ENCODE measurements around the gene CEP350. TPM values are rescaled to one million over a fixed set of nuclear protein-coding genes. Genes with fewer than 3 reads are reported as not detected.
"Not testable (repeated sequence)": the region's sequence is repeated elsewhere in the genome, so short reads cannot be mapped to it uniquely, and the experiment has no call there.

Gene CEP350
- total RNA-seq, 2 donors from 2014 or later: 51.1 to 73.8 TPM

- Histone ChIP-seq H3K36me3 (no peaks in the 10 kb centered on the region), H3K4me1 (ENCODE audit: control insufficient read depth in 1 of 2, low read depth in 2 of 2) (no peaks in the 10 kb centered on the region), H3K27ac (no peak overlapping the region), H3K4me3 (no peak overlapping the region), H3K27me3 (replicated peaks; ENCODE audit: insufficient read depth) (no peaks in the 10 kb centered on the region), H3K9me3 (no peaks in the 10 kb centered on the region)
- ATAC-seq (ENCODE audit: insufficient number of reproducible peaks, low FRiP score, low read depth) (no peak), DNase-seq (ENCODE audit: low spot score) (no peak)
- TF ChIP-seq, protein P1, sequence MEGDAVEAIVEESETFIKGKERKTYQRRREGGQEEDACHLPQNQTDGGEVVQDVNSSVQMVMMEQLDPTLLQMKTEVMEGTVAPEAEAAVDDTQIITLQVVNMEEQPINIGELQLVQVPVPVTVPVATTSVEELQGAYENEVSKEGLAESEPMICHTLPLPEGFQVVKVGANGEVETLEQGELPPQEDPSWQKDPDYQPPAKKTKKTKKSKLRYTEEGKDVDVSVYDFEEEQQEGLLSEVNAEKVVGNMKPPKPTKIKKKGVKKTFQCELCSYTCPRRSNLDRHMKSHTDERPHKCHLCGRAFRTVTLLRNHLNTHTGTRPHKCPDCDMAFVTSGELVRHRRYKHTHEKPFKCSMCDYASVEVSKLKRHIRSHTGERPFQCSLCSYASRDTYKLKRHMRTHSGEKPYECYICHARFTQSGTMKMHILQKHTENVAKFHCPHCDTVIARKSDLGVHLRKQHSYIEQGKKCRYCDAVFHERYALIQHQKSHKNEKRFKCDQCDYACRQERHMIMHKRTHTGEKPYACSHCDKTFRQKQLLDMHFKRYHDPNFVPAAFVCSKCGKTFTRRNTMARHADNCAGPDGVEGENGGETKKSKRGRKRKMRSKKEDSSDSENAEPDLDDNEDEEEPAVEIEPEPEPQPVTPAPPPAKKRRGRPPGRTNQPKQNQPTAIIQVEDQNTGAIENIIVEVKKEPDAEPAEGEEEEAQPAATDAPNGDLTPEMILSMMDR (IDR thresholded peaks at IDR 0.05): no peak
Measured at GRCh38 chr1:180133193-180133592, 178.6 kb downstream of the CEP350 start.

DNA sequence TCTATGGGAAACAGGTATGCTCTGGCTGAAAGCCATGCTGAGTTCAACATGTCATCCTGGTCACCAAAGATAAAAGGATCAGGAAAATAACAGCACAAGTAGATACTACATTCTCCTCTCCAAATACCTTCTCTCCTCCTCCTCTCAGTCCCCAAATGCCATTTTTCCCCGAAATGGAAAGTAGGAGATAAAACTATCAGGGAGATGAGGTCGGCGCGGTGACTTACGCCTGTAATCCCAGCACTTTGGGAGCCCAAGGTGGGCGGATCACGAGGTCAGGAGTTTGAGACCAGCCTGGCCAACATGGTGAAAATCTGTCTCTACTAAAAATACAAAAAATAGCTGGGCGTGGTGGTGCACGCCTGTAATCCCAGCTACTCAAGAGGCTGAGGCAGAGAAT, 179.1 kb downstream of the CEP350 start:
- not testable (repeated sequence) for ATAC-seq (ENCODE audit: insufficient number of reproducible peaks, low FRiP score, low read depth); H3K36me3 ChIP-seq; DNase-seq (ENCODE audit: low spot score); H3K27me3 ChIP-seq (replicated peaks; ENCODE audit: insufficient read depth); H3K4me3 ChIP-seq; H3K4me1 ChIP-seq (ENCODE audit: control insufficient read depth in 1 of 2, low read depth in 2 of 2); H3K27ac ChIP-seq; H3K9me3 ChIP-seq

DNA sequence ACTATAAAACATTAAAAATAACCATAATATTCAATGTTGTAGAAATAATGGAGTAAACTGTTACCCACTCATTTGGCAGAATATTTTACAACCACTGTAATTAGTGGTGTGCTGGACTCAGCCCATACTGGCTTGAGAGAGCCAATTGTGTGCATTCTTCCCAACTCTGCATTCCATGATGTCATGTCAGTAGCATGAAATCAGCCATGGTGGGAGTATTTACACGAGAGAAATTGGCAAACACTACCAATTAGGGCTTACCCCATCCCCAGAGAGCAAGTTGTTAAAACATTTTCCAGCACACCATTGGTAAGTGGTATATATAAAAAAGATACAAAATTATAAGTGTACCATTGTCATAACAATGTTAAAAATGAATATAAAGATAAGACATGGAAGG, 180.9 kb downstream of the CEP350 start:
- Histone ChIP-seq H3K4me3 (no peak overlapping the region), H3K27ac (no peak overlapping the region), H3K4me1 (ENCODE audit: control insufficient read depth in 1 of 2, low read depth in 2 of 2) (no peaks in the 10 kb centered on the region), H3K36me3 (no peaks in the 10 kb centered on the region), H3K9me3 (no peaks in the 10 kb centered on the region), H3K27me3 (replicated peaks; ENCODE audit: insufficient read depth) (no peaks in the 10 kb centered on the region)
- DNase-seq (ENCODE audit: low spot score): no peak
- TF ChIP-seq, protein P1 (IDR thresholded peaks at IDR 0.05): no peak
- ATAC-seq (ENCODE audit: insufficient number of reproducible peaks, low FRiP score, low read depth): no peak

DNA sequence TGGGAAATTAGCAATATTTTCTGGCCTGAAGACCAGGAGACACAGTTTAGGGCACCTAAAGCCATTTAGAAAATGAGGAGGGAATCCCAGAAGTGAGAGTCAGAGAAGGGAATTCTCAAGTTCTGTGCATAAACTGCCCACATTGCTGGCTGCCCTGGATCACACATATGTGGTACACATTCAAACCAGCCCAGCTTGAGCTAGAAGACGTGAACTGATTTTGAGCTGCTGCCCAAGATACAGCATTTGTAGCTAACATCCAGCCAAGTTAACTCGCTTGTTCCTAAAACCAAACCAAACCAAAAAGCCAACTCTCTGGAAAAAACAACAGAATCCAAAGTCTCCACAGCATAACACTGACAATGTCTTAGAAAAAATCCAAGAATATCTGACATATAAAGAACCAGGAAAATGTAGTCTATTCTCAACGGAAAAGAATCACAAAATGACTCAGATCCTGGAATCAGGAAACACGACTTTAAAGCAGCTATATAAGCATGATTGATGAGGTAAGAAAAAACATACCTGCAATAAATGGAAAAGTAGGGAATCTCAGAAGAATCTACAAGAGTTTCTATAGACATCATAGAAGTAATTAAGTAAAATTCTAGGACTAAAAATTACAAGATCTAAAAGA, 181.8 kb downstream of the CEP350 start:
- DNase-seq (ENCODE audit: low spot score) (no peak), ATAC-seq (ENCODE audit: insufficient number of reproducible peaks, low FRiP score, low read depth) (no peak)
- Histone ChIP-seq H3K4me3 (no peak overlapping the region), H3K27ac (no peak overlapping the region), H3K36me3 (no peaks in the 10 kb centered on the region), H3K9me3 (no peaks in the 10 kb centered on the region), H3K4me1 (ENCODE audit: control insufficient read depth in 1 of 2, low read depth in 2 of 2) (no peaks in the 10 kb centered on the region), H3K27me3 (replicated peaks; ENCODE audit: insufficient read depth) (no peaks in the 10 kb centered on the region)
- TF ChIP-seq, protein P1 (IDR thresholded peaks at IDR 0.05): no peak

DNA sequence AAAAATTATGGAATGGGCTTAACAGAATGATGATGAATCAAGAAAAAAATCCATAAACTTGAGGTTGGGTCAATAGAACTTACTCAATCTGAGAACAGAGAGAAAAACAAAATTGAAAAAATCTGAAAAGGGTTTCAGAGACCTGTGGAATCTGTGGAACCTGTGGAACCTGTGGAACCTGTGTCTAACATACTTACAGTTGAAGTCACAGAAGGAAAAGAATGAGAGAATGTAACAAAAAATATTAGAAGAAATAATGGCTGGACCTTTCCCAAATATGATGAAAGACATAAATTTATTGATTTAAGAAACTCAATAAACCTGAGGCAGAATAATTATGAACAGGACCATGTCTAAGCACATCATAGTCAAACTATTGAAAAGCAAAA, 182.4 kb downstream of the CEP350 start:
- Histone ChIP-seq H3K27me3 (replicated peaks; ENCODE audit: insufficient read depth) (no peaks in the 10 kb centered on the region), H3K27ac (no peak overlapping the region), H3K9me3 (no peaks in the 10 kb centered on the region), H3K4me3 (no peak overlapping the region), H3K4me1 (ENCODE audit: control insufficient read depth in 1 of 2, low read depth in 2 of 2) (no peaks in the 10 kb centered on the region), H3K36me3 (no peaks in the 10 kb centered on the region)
- DNase-seq (ENCODE audit: low spot score): no peak
- TF ChIP-seq, protein P1 (IDR thresholded peaks at IDR 0.05): no peak
- no peak for ATAC-seq (ENCODE audit: insufficient number of reproducible peaks, low FRiP score, low read depth)

DNA sequence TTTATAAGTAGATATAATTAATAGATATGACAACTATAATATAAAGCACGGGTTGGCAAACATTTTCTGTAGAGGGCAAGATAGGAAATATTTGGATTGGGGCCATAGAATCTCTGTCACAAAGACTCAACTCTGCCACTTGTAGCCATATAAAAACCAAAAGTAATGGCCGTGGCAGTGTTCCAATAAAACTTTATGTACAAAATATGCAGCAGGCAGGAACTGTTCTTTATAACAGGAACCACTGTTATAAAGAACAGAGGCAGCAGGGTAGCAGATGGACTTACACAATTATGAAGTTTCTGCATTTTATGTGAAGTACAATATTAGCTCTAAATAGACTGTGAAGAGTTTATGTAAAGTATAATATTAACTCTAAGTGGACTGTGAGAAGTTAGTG, 183.2 kb downstream of the CEP350 start:
- DNase-seq (ENCODE audit: low spot score): no peak
- TF ChIP-seq, protein P1 (IDR thresholded peaks at IDR 0.05): no peak

More for the DNA sequence above, 183.2 kb downstream of the CEP350 start:
- H3K27me3 ChIP-seq (replicated peaks; ENCODE audit: insufficient read depth): no peaks in the 10 kb centered on the region
- H3K4me3 ChIP-seq: no peak overlapping the region
- no peaks in the 10 kb centered on the region for H3K9me3 ChIP-seq
- H3K36me3 ChIP-seq: no peaks in the 10 kb centered on the region
- H3K4me1 ChIP-seq (ENCODE audit: control insufficient read depth in 1 of 2, low read depth in 2 of 2): no peaks in the 10 kb centered on the region
- no peak overlapping the region for H3K27ac ChIP-seq
- ATAC-seq (ENCODE audit: insufficient number of reproducible peaks, low FRiP score, low read depth): no peak

Data from thoracic aorta (tissue), 2 donors.